OCI-M2 (cell line): ENCODE measurements around the gene RASL10B.

Experiments used
- DNase-seq: peaks from one replicate; lab custom pipeline; 2025; ENCODE audit not compliant: unreplicated experiment; lab: John Stamatoyannopoulos, UW

RASL10B gene

DNA sequence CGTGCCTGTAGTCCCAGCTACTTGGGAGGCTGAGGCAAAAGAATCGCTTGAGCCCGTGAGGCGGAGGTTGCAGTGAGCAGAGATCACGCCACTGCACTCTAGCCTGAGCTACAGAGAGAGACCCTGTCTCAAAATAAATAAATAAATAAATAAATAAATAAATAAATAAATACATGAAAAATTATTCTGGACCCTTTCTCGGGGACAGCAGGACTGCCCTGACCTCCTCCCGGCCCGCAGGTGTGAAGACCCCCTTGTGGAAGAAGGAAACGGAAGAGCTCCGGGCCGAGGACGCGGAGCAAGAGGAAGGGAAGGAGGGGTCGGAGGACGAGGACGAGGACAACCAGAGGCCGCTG is 32.3 kb downstream of the RASL10B start:
- no peak for DNase-seq

- peak; percentile 51 for DNase-seq
Observed at GRCh38 chr17:35764123-35764991, 32.9 kb downstream of the RASL10B start.

GRCh38 chr17:35765086-35765710 is 33.8 kb downstream of the RASL10B start:
- no peak for DNase-seq

GRCh38 chr17:35765756-35766488 is 34.5 kb downstream of the RASL10B start:
- no peak for DNase-seq

DNA sequence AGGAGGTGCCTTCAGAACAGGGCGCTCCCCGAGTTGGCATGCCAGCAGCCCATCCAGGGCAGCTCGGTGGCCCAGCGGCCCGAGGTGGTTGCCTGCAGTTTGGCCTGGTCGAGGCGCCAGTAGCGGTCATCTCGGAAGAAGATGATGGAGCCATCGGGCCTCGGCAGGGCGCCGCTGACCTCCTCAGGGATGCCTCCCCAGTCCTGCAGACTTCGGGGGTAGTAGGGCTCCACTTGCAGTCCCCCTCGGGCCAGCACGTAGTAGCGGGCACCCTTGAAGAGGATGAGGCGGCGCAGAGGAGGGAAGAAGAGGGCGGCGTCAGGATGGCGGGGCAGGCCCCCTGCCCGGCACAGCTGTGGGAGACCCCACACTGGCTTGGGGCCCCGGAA is 35.0 kb downstream of the RASL10B start:
- DNase-seq = no peak

DNA sequence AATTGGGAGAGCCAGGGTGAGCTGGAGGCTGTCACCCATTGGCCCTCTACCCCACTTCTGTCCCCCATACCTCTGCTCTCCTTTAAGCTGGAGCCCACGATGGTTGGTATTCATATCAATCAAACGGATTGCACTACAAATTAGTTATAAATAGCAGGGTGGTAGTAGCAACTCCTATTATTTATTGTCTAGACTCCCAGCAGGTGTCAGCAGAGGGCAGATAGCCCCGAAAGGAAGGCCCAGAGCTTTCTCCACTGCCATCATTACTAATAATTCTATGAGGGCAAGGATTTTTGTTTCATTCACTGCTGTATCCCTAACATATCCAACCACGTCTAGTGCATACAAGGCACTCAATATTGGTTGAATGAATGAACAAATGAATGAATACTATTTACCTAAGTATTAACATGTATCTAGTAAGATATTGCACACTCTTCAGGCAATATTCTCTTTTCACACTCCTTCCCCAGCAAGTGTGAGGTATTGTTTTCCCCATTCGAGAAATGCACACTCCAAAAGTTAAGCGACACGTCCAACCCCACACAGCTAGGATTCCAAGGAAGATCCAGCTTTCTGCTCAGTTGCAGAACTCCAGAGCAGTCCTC is 35.6 kb downstream of the RASL10B start:
- DNase-seq = no peak

DNA sequence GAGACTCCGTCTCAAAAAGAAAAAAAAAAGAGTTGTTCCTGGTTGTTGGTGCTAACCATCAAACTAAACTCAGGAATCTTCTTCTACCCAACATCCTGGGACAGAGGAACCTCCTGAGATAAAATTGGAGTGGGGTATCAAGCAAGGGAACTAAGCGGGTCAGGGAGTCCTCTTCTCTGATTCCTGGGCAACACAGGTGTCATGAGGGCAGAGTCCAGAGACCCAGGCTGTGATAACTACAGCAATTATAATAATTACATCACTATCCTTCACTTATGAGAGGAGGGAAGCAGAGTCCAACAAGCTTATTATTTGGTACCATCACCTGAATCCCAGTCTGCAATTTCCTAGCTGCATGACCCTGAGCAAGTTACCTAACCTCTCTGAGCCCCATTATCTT is 37.4 kb downstream of the RASL10B start:
- DNase-seq = no peak

- DNase-seq = no peak
Observed at GRCh38 chr17:35769895-35770486, 38.6 kb downstream of the RASL10B start.

DNA sequence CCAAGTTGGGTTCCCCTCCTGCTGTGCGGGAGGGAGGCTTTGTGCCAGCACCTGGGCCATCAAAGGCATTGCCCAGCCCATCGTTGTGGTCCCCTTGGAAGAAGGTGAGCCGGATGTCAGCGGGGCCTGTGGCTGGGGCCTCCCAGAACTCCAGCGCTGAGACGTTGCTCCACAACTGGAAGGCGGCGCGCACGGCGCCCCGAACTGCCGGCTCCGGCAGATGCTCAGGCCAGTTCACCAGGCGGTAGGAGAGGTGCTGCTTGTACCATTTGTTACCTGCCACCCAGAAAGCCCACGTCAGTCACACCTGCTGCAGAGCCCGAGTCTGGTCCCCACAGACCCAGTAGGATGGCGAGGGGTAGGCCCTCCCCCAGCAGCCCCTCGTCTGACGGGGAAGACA is 41.7 kb downstream of the RASL10B start:
- DNase-seq = no peak

GRCh38 chr17:35773679-35774425 is 42.4 kb downstream of the RASL10B start:
- no peak for DNase-seq

DNA sequence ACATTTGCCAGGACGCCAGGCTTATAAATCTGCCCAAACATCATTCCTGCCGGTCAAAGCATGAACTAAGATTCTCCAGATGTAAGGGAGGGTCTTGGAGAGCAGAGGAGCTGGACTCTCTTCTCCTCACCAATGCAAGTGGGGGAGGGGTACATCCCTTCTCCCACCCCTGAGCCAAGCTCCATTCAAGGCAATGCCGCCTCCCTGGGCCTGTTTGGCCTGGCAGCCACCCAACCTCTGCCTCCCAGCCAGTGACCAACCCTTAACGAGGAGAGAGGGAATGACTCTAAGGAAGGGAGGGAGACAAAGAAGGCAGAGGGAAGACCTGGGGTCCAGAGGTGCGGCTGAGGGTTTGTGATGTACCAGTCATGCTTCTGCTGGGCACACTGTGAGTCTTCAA is 43.1 kb downstream of the RASL10B start:
- DNase-seq = no peak

GRCh38 chr17:35775039-35775438 is 43.6 kb downstream of the RASL10B start:
- no peak for DNase-seq

DNA sequence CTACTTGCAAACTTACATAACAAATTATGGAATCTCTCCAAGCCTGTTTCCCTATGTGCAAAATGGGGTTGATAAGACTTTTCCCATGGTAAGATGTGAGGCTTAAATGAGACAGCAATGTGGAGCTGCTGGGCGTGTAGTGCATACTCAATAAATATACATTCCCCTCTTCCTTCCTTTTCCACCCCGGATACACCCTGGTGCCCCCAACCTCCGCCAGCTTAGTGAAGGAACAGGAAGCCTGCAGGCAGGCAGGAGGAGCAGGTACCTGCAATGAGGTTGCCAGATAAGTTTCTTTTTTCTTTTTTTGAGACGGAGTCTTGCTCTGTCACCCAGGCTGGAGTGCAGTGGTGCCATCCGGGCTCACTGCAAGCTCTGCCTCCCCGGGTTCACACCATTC is 44.1 kb downstream of the RASL10B start:
- no peak for DNase-seq

DNA sequence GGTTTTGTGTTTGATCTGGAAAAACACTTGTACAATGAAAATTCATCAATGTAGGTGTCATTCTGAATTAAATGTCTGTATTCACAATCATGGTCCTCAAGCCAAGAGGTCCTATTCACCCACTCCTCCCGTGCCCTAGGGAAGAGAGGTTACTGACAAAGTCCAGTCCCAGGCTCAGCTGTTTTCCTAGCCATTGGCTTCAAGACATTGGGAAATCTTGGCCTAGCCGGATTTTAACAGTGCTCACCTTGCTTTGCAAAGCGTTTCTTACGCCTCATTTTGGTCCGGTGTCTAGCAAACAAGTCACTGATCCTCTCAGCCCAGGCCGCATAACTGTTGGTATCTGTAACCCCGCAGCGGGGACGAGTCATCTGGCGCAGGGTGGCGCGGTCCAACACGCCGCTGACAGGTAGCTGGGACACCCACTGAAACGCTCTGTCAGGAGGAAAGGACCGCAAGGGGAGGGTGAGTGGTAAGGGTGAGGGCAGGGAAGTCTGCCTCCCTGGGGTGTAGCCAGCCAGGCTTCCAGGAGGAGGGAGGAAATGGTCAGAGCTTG is 47.3 kb downstream of the RASL10B start:
- DNase-seq = no peak

GRCh38 chr17:35780950-35781349 is 49.5 kb downstream of the RASL10B start:
- DNase-seq = no peak

DNA sequence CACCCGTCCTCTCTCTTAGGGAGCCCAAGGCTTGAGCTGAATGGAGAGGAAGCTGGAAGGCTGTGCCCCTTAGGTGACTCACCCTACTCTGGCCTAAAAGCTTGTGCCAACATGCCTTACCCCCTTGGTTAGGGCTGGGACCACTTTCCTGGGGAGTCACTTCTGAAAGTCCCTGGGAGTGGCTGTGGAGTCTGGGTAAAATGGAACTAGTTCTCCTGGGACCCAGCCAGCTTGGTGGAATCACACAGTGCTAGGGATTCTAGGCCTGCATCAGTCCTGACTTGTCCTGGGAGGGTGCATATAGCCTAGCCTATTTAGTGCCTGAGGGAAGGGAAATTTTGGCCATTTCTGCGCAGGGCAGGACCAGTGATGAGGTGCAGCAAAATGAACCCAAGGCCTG is 53.5 kb downstream of the RASL10B start:
- DNase-seq = no peak

GRCh38 chr17:35786941-35787432 is 55.5 kb downstream of the RASL10B start:
- no peak for DNase-seq

- DNase-seq = no peak
Observed at GRCh38 chr17:35788477-35789368, 57.3 kb downstream of the RASL10B start.

DNA sequence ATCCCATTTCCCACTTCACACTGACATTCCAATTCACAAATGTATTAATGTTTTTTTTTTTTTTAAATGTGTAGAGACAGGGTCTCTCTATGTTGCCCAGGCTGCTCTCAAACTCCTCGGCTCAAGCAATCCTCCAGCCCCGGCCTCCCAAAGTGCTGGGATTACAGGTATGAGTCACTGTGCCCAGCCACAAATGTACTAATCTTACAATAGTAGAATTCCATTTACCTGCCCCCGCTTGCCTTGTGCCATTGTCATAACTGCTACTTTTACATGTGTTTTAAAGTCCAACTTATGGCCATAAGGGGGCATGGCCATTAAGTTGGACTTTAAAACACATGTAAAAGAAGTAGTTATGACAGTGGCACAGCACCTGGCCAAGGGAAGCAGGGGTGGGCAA is 59.4 kb downstream of the RASL10B start:
- no peak for DNase-seq
